ENCODE data around the gene SPHK1.

DNA sequence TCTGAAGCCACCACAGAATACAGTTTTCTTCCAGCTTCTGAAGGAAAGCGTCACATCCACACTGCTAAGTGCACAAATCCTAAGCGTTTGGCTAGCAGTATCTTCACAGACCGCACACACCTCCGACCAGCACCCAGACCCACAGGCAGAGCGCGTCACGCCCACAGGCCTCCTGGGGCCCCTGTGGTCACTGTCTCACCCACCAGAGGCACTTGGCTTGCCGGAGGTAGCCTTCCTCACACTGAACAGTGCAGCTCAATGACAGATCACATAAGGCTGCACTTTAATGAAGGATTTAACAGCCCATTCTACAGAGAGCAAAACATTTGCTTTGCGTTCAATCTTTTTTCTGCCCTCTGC lies 21.2 kb downstream of the SPHK1 start:
- TF ChIP-seq, protein P1, sequence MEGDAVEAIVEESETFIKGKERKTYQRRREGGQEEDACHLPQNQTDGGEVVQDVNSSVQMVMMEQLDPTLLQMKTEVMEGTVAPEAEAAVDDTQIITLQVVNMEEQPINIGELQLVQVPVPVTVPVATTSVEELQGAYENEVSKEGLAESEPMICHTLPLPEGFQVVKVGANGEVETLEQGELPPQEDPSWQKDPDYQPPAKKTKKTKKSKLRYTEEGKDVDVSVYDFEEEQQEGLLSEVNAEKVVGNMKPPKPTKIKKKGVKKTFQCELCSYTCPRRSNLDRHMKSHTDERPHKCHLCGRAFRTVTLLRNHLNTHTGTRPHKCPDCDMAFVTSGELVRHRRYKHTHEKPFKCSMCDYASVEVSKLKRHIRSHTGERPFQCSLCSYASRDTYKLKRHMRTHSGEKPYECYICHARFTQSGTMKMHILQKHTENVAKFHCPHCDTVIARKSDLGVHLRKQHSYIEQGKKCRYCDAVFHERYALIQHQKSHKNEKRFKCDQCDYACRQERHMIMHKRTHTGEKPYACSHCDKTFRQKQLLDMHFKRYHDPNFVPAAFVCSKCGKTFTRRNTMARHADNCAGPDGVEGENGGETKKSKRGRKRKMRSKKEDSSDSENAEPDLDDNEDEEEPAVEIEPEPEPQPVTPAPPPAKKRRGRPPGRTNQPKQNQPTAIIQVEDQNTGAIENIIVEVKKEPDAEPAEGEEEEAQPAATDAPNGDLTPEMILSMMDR (IDR thresholded peaks at IDR 0.05) = no peak
- TF ChIP-seq ZFX (IDR thresholded peaks at IDR 0.05; ENCODE audit: borderline replicate concordance) = no peak

Data from 22Rv1 (cell line).